K562 (cell line): ENCODE measurements around the gene TSSK2. TPM values are rescaled to one million over a fixed set of nuclear protein-coding genes. Genes with fewer than 3 reads are reported as not detected.

Source experiments
- ATAC-seq: fragments of 200-7000 bp; cut with Tn5 transposase; 3 replicates; pipeline ENCODE4 v1.9.1; 2020; ENCODE audit warnings: moderate library complexity
- BruUV-seq: library from RNA; stranded (reverse); fragments of 400-500 nt; replicated peaks from 2 replicates; lab custom pipeline; 2021; lab: Mats Ljungman, UMichigan
- CTCF ChIA-PET: fragments of 300-600 bp; formaldehyde crosslinking; extraction: SDS; loops from one replicate; lab custom pipeline; 2021; ENCODE audit warnings: low intra/inter-chr PET ratio; lab: Yijun Ruan, JAX
- POLR2A ChIA-PET: fragments of 300-600, 350-650 bp; sonication (Branson Sonifier 250); formaldehyde crosslinking; extraction: SDS; loops from one replicate; lab custom pipeline; 2021; ENCODE audit warnings: antibody characterized with exemption, inconsistent platforms; lab: Yijun Ruan, JAX
- DNase-seq, 4 experiments: peaks; one replicate each; pipeline versions ENCODE4 v3.0.0 to v3.0.0-alpha.2; 2011 to 2018; ENCODE audit warnings: low spot score in 3 of 4, mixed read lengths in 3 of 4; ENCODE audit errors: extremely low read depth in 1 of 4
- FAIRE-seq: peaks from 2 replicates; lab custom pipeline; 2011; peaks lifted over from hg19 to GRCh38; lab: Jason Lieb, UNC
- H2AFZ ChIP-seq: 2 replicates; pipeline ENCODE4 v1.6.0; 2011; ENCODE audit warnings: low read depth, low read length, control low read depth, inconsistent platforms
- H3K27ac ChIP-seq: fragments of 200-600 bp; 3 replicates; pipeline ENCODE4 v1.8.0; 2011; ENCODE audit warnings: low read depth, mild to moderate bottlenecking, control low read depth, inconsistent platforms, low read length, moderate library complexity, mixed read lengths; ENCODE audit errors: extremely low read depth
- H3K27me3 ChIP-seq, 2 experiments: fragments of 300-600 bp in 1 of 2; 2 replicates in 1 of 2; 3 replicates in 1 of 2; pipeline versions ENCODE4 v1.6.0 to v1.8.0; 2011; ENCODE audit warnings: inconsistent platforms in 2 of 2, low read length in 2 of 2, mild to moderate bottlenecking in 1 of 2, mixed read lengths in 1 of 2, moderate library complexity in 1 of 2; ENCODE audit not compliant: control insufficient read depth in 2 of 2, insufficient read depth in 2 of 2
- H3K36me3 ChIP-seq: fragments of 300-600 bp; 3 replicates; pipeline ENCODE4 v1.8.0; 2011; ENCODE audit warnings: mild to moderate bottlenecking, low read length, inconsistent platforms; ENCODE audit not compliant: control insufficient read depth, insufficient read depth
- H3K4me1 ChIP-seq, 2 experiments: fragments of 200-600 bp in 1 of 2; replicated peaks in 1 of 2; 2 replicates in 1 of 2; 3 replicates in 1 of 2; pipeline versions ENCODE4 v1.5.1 to v1.8.0; 2011; ENCODE audit warnings: inconsistent platforms in 2 of 2, low read length in 2 of 2, mild to moderate bottlenecking in 1 of 2, mixed read lengths in 1 of 2, moderate library complexity in 1 of 2; ENCODE audit not compliant: control insufficient read depth in 2 of 2, insufficient read depth in 2 of 2
- H3K4me2 ChIP-seq: 2 replicates; pipeline ENCODE4 v1.6.1; 2011; ENCODE audit warnings: low read length, control low read depth, inconsistent platforms, mixed read lengths; ENCODE audit not compliant: insufficient read depth
- H3K4me3 ChIP-seq: fragments of 200-600 bp; sonication (generic), shearing (Covaris generic); 2 replicates; pipeline ENCODE4 v1.5.1; 2016; ENCODE audit warnings: control low read depth, inconsistent platforms
- H3K79me2 ChIP-seq: fragments of 200-600 bp; 3 replicates; pipeline ENCODE4 v1.8.0; 2011; ENCODE audit warnings: low read length, inconsistent platforms; ENCODE audit not compliant: control insufficient read depth, insufficient read depth
- H3K9ac ChIP-seq, 2 experiments: 2 replicates each; pipeline versions ENCODE4 v1.6.0 to v1.6.1; 2011; ENCODE audit warnings: low read depth in 2 of 2, low read length in 2 of 2, control low read depth in 1 of 2, inconsistent platforms in 1 of 2, mild to moderate bottlenecking in 1 of 2, mixed read lengths in 1 of 2; ENCODE audit not compliant: insufficient read depth in 1 of 2
- H3K9me1 ChIP-seq: one replicate; pipeline ENCODE4 v1.6.0; 2011; ENCODE audit warnings: inconsistent platforms, mild to moderate bottlenecking, low read length, moderate library complexity; ENCODE audit not compliant: control insufficient read depth, insufficient read depth
- H3K9me3 ChIP-seq: replicated peaks from 2 replicates; pipeline ENCODE4 v1.5.1; 2011; ENCODE audit warnings: low read depth, low read length, inconsistent platforms; ENCODE audit not compliant: control insufficient read depth, insufficient read depth
- H4K20me1 ChIP-seq: replicated peaks from 2 replicates; pipeline ENCODE4 v1.6.1; 2011; ENCODE audit warnings: low read length, inconsistent platforms, mixed read lengths; ENCODE audit not compliant: control insufficient read depth, insufficient read depth
- ARID2 ChIP-seq: fragments of 450-650 bp; IDR thresholded peaks from 2 replicates; pipeline ENCODE4 v1.6.1; 2017; ENCODE audit warnings: antibody characterized with exemption, mild to moderate bottlenecking
- ARNT ChIP-seq, 2 experiments: fragments of 450-650 bp; IDR thresholded peaks; 2 replicates each; pipeline ENCODE4 v1.6.1; 2016; ENCODE audit warnings: mild to moderate bottlenecking in 1 of 2
- CCNT2 ChIP-seq: IDR thresholded peaks from 2 replicates; pipeline ENCODE4 v1.6.1; 2011; ENCODE audit warnings: borderline replicate concordance, low read depth, mild to moderate bottlenecking, moderate library complexity, mixed read lengths, low read length; ENCODE audit not compliant: insufficient read length; ENCODE audit errors: extremely low read depth
- EGR1 ChIP-seq: fragments of 450-650 bp; conservative IDR thresholded peaks from 2 replicates; pipeline ENCODE4 v1.6.1; 2017; ENCODE audit warnings: mild to moderate bottlenecking
- LARP7 ChIP-seq: fragments of 450-650 bp; IDR thresholded peaks from 2 replicates; pipeline ENCODE4 v1.6.1; 2016
- MED1 ChIP-seq: sonication (generic); formaldehyde crosslinking; IDR thresholded peaks from 2 replicates; pipeline ENCODE4 v1.8.1; 2023; ENCODE audit warnings: missing genetic modification reagents, borderline replicate concordance
- POLR2G ChIP-seq: fragments of 200-400 bp; formaldehyde crosslinking; IDR thresholded peaks from 2 replicates; pipeline ENCODE4 v1.6.1; 2017; ENCODE audit warnings: low read depth, mild to moderate bottlenecking, antibody characterized with exemption, low read length, moderate library complexity
- RBFOX2 ChIP-seq: fragments of 200-400 bp; formaldehyde crosslinking; IDR thresholded peaks from 2 replicates; pipeline ENCODE4 v1.6.1; 2017; ENCODE audit warnings: low read depth, mild to moderate bottlenecking, low read length, moderate library complexity
- RHOXF2B ChIP-seq: fragments of 250-450 bp; sonication (Bioruptor Pico); conservative IDR thresholded peaks from 2 replicates; pipeline ENCODE4 v1.5.1; 2021
- ZNF184 ChIP-seq: sonication (generic); formaldehyde crosslinking; IDR thresholded peaks from 2 replicates; pipeline ENCODE4 v1.5.0; 2020; ENCODE audit warnings: missing genetic modification reagents
- WGBS: fragments of 100-300 bp; shearing (Covaris generic); methylation state at CpG from one replicate; pipeline ENCODE4 v1.1.6; 2016; ENCODE audit warnings: low coverage, mixed read lengths; ENCODE audit not compliant: insufficient coverage; ENCODE audit errors: missing lambda C conversion rate; 5-methylcytosine and 5-hydroxymethylcytosine counted together
- in situ Hi-C: fragments of 300-500 bp; cut with MboI; formaldehyde crosslinking; loops from 4 replicates; pipeline ENCODE4 v1.15.0; 2018; ENCODE audit warnings: inconsistent platforms, mixed read lengths
- intact Hi-C: fragments of 100-400 bp; cut with micrococcal nuclease; formaldehyde crosslinking; loops from 2 replicates; pipeline ENCODE4 v1.14.2; 2022
- polyA plus RNA-seq, 8 experiments: library from polyadenylated mRNA; depleted of rRNA in 4 of 8; stranded (reverse) in 5 of 8; unstranded in 3 of 8; fragments of >200 nt; fragmentation: Nextera tagmentation in 2 of 8; fragmentation: Illumina TruSeq in 1 of 8; extraction: Ambion mirVana in 2 of 8; extraction: Trizol in 1 of 8; gene quantifications; 2 replicates each; pipeline versions ENCODE4 v1.2.1 to v1.2.3, GENCODE V29; 2011 to 2014; ENCODE audit warnings: inconsistent platforms in 1 of 8, missing spikeins in 1 of 8
- total RNA-seq, 7 experiments: library from RNA; depleted of rRNA in 6 of 7; stranded (reverse); fragments of >200 nt in 6 of 7; fragmentation: Illumina TruSeq in 2 of 7; extraction: Trizol in 2 of 7; gene quantifications; 2 replicates each; pipeline versions ENCODE4 v1.2.1 to v1.2.3, GENCODE V29; 2011 to 2021; ENCODE audit warnings: low replicate concordance in 1 of 7
- TF ChIP-seq, protein P1 (sequence below): fragments of 250-450 bp; sonication (Bioruptor Pico); IDR thresholded peaks from 2 replicates; pipeline ENCODE4 v1.8.0; 2022; ENCODE audit warnings: moderate library complexity, mild to moderate bottlenecking, inconsistent platforms
- TF ChIP-seq, protein P2 (sequence below): fragments of 250-450 bp; sonication (Bioruptor Pico); IDR thresholded peaks from 2 replicates; pipeline ENCODE4 v1.9.0; 2021; ENCODE audit warnings: mild to moderate bottlenecking, inconsistent platforms
- TF ChIP-seq, protein P3 (sequence below), 2 experiments: fragments of 200-800 bp in 1 of 2; sonication (Bioruptor generic) in 1 of 2; sonication (generic) in 1 of 2; formaldehyde crosslinking in 1 of 2; IDR thresholded peaks in 1 of 2; conservative IDR thresholded peaks in 1 of 2; 2 replicates each; pipeline versions ENCODE4 v1.5.0 to v1.6.1; 2016 to 2020; ENCODE audit warnings: missing compliant biosample characterization in 1 of 2, missing genetic modification characterization in 1 of 2, missing genetic modification reagents in 1 of 2
- TF ChIP-seq, protein P4 (sequence below): sonication (generic); formaldehyde crosslinking; IDR thresholded peaks from 2 replicates; pipeline ENCODE4 v1.8.0; 2022; ENCODE audit warnings: mild to moderate bottlenecking, missing genetic modification reagents

Gene TSSK2
- total and polyA plus RNA-seq, 9 of the 15 experiments (the other 6 are each of a cell fraction or from before 2014, with no cell fraction given): 0.04 TPM; not detected in 8

DNA sequence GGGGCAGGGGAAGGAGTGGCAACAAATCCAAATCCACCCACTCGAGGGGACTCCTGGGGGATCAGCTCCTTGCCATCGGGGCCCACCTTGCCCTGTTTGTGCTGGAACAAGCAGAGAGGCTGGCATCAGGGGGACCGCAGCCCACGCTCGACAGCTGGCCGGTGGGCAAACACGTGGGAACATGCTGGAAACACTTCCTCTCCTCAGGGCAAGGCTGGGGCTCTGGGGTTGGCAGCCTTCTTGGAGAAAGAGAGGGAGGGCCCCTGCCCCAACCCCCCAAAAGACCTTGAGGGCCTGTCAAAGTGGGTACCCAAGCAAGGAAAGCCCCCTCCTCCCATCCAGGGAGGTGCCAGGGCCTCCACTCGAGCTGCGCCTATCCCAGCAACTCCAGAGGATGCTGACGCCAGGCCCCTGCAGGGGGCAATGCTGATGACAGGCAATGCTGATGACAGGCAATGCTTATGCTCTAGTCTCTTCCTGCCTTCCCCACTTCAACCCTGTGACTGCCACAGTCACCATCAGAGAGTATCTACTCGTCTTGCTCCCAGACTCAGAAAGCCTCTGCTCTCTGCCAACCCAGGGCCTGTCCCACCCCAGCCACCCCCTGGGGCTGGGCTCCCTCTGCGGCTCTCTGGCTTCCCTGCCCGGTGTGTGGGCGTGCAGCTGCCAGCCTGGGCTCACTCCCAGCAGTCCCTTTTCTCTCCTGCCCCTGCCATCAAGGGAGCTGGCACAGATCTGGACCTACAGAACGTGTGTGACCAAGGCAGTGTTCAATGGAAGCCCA lies 7.3 kb downstream of the TSSK2 start:
- H3K9ac ChIP-seq: peak overlapping the region in 1 of 2 experiments; percentile 43; a peak in 1 of 4 replicates
- no TSS peak for BruUV-seq
- peaks cover 4% of the 10 kb centered on the region for H3K79me2 ChIP-seq
- DNase-seq (no peak), ATAC-seq (no peak), FAIRE-seq (no peak)
- H3K4me3 ChIP-seq: no peak overlapping the region
- no peaks in the 10 kb centered on the region for H3K27me3 ChIP-seq
- no peak overlapping the region for H3K27ac ChIP-seq
- POLR2A ChIA-PET: interaction anchor here (0.6 to 3.4 kb wide), 5 partner anchors 11 to 515 kb away, joined by 3 to 17 read pairs (median 4); partner anchors contain the start of gene DGCR2
- intact Hi-C loops (loop anchor here (10.0 kb wide), 1 partner anchor 64 kb away; no protein-coding TSS in a partner anchor), in situ Hi-C loops (no loop called here)
- no peak overlapping the region for H2AFZ ChIP-seq
- H4K20me1 ChIP-seq: no peaks in the 10 kb centered on the region
- no peak overlapping the region for H3K4me2 ChIP-seq
- peaks cover 4 to 33% of the 10 kb centered on the region in 2 experiments; a peak in 4 of 5 replicates for H3K4me1 ChIP-seq
- peaks cover 91% of the 10 kb centered on the region for H3K36me3 ChIP-seq
- WGBS: 85% methylated on average over 15 of the region's 15 CpGs
- CTCF ChIA-PET: no interaction called here
- H3K9me1 ChIP-seq: peaks cover 13% of the 10 kb centered on the region
- no peaks in the 10 kb centered on the region for H3K9me3 ChIP-seq
- TF ChIP-seq, protein P1, sequence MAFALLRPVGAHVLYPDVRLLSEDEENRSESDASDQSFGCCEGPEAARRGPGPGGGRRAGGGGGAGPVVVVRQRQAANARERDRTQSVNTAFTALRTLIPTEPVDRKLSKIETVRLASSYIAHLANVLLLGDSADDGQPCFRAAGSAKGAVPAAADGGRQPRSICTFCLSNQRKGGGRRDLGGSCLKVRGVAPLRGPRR (CRISPR knock-in tag): no peak
- TF ChIP-seq, protein P2, sequence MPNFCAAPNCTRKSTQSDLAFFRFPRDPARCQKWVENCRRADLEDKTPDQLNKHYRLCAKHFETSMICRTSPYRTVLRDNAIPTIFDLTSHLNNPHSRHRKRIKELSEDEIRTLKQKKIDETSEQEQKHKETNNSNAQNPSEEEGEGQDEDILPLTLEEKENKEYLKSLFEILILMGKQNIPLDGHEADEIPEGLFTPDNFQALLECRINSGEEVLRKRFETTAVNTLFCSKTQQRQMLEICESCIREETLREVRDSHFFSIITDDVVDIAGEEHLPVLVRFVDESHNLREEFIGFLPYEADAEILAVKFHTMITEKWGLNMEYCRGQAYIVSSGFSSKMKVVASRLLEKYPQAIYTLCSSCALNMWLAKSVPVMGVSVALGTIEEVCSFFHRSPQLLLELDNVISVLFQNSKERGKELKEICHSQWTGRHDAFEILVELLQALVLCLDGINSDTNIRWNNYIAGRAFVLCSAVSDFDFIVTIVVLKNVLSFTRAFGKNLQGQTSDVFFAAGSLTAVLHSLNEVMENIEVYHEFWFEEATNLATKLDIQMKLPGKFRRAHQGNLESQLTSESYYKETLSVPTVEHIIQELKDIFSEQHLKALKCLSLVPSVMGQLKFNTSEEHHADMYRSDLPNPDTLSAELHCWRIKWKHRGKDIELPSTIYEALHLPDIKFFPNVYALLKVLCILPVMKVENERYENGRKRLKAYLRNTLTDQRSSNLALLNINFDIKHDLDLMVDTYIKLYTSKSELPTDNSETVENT: 0 out of 2 replicates have a peak, but pooled peaks have one; percentile 3
- TF ChIP-seq MED1 (CRISPR knock-in tag) (no peak), EGR1 (no peak), RHOXF2B (CRISPR knock-in tag) (no peak), LARP7 (no peak), CCNT2 (no peak), ARNT (IDR thresholded peaks at IDR 0.05) (no peak), ARID2 (no peak), POLR2G (0 out of 2 replicates have a peak, but pooled peaks have one; percentile 1), RBFOX2 (0 out of 2 replicates have a peak, but pooled peaks have one; percentile 44), ZNF184 (CRISPR knock-in tag) (no peak)
- TF ChIP-seq, protein P3, sequence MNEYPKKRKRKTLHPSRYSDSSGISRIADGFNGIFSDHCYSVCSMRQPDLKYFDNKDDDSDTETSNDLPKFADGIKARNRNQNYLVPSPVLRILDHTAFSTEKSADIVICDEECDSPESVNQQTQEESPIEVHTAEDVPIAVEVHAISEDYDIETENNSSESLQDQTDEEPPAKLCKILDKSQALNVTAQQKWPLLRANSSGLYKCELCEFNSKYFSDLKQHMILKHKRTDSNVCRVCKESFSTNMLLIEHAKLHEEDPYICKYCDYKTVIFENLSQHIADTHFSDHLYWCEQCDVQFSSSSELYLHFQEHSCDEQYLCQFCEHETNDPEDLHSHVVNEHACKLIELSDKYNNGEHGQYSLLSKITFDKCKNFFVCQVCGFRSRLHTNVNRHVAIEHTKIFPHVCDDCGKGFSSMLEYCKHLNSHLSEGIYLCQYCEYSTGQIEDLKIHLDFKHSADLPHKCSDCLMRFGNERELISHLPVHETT (CRISPR knock-in tag; conservative IDR thresholded peaks at IDR 0.05 in 1 of 2, IDR thresholded peaks at IDR 0.05 in 1 of 2): 0 out of 4 replicates have a peak, but pooled peaks of 1 of the 2 experiments have one; percentile 4
- TF ChIP-seq, protein P4, sequence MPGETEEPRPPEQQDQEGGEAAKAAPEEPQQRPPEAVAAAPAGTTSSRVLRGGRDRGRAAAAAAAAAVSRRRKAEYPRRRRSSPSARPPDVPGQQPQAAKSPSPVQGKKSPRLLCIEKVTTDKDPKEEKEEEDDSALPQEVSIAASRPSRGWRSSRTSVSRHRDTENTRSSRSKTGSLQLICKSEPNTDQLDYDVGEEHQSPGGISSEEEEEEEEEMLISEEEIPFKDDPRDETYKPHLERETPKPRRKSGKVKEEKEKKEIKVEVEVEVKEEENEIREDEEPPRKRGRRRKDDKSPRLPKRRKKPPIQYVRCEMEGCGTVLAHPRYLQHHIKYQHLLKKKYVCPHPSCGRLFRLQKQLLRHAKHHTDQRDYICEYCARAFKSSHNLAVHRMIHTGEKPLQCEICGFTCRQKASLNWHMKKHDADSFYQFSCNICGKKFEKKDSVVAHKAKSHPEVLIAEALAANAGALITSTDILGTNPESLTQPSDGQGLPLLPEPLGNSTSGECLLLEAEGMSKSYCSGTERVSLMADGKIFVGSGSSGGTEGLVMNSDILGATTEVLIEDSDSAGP (CRISPR knock-in tag): no peak
